DMS53 (cell line): ENCODE results near the gene SSBP3.

Experiments
- DNase-seq: peaks from one replicate; lab custom pipeline; 2025; lab: John Stamatoyannopoulos, UW

SSBP3 gene

DNA sequence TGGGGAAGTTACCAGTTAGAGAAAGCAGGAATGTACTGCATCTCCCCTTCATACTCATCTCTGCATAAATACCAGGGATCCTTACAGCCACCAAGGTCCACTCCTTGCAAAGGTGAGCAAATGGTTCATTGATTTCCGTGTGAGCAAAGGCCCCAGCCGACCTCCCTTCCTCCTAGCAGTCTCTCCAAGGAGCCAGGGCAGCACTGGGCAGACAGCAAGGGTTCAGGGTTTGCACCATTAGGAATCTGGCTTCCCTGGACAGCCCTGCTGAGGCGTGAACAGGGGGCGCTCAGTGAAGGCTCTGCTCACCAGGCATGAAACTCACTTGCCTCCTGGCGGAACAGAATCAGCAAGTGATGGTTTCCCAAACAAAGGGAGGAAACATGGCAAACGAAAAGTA lies 140.5 kb downstream of the SSBP3 start:
- no peak for DNase-seq

DNA sequence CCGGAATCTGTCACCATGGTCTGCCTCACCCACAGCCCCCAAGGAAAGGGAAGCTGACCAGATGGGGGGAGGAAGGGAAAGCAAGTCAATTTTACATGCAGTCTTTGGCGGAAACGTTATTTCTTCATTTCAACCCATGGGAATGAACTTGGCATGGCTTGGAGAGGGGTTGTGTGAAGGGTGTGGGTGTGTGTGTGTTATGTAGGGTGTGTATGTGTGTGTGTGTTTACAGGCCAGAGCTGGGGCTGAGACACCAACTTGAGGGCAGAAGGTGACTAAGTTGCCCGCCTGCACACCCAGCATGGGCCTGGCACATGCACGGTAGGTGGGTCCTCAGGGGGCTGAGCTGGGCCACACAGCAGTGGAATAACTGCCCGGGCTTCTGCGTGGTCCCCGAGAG lies 141.1 kb downstream of the SSBP3 start:
- DNase-seq = no peak

DNA sequence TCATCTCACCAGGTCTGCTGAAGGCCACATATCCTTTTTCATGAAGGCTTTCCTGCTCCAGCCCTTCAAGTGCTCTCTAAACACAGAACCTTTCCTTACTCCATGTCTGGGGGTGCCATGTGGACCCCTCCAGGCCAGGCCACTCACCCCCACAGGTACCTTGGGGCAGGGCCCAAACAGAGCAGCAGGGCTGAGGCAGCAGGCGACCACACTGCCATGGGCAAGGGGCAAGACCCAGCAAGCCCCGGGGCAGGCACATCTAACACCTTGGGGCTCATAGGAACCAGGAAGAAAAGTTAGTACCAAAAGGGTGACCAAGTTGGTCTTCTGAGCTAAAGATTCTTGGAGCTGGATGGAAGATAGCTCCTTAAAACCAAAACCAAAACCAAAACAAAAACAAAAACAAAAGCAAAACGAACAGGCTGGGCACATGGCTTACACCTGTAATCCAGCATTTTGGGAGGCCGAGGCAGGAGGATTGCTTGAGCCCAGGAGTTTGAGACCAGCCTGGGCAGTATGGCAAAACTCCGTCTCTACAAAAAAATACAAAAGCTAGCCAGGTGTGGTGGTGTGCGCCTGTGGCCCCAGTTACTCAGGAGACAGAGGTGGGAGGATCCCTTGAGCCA lies 142.5 kb downstream of the SSBP3 start:
- DNase-seq = no peak

DNA sequence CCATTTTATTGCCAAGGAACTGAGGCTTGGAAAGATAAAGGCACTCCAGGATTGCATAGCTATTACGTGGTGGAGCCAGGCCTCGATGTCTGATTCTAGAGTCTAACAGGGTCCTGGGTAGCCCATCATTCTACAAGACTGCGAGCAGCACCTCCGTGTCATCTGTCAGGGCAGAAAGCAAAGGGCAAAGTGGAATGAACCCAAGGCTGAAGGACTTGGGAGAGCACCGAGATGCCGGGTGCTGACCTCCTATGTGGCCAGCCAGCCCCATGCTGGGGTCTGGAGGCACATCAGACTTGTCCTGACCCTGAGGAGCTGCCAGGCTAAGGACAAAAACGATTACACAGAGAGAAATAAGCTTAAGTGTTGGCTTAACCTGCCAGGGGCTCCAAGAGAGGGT lies 143.9 kb downstream of the SSBP3 start:
- DNase-seq = no peak

DNA sequence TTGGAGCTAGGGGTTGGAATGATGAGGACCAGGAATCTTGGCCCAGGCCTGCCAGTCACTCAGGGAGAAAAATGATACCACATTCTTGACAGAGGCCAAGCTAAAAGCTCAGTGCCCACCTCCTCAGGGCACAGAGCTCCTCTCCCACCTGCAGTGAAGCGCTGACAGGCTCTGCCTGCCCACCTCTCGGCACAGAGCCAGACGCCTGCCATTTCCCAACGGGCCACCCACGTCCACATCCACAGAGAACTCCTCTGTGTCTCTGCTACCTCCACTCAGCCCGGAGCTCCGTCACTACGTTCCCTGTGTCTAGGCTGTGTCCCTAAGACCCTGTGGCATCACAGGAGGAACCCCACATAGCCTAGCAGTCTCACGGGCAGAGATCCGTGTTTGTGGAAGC lies 145.4 kb downstream of the SSBP3 start:
- DNase-seq = no peak

DNA sequence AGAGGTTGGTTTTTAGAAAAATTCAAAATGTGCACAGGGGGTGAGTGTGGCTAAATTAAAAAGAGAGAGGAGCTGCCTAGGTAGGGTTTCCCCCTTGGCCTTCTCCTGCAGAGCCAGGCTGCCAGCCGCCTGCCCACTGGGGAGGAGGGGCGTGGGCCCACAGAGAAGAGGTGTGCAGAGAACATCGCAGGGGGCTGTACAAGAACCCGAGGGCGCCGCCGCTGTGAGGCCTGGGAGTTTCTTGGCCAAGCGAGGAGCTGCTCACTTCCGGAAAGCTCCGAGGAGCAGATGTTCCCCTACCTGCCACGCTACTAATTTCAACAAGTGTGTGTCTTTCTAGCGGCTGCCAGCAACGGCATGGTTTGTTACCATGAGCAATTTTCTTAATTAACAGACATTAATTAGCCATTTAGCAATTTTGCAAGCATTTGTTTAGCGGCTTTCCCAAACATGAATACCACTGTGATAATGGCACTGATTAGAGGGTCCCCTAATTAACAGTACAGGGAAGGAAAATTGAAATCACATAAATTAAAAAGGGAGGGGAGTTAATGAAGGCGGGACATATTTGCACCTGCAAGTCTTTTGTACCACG lies 146.6 kb downstream of the SSBP3 start:
- peak; percentile 56 for DNase-seq

DNA sequence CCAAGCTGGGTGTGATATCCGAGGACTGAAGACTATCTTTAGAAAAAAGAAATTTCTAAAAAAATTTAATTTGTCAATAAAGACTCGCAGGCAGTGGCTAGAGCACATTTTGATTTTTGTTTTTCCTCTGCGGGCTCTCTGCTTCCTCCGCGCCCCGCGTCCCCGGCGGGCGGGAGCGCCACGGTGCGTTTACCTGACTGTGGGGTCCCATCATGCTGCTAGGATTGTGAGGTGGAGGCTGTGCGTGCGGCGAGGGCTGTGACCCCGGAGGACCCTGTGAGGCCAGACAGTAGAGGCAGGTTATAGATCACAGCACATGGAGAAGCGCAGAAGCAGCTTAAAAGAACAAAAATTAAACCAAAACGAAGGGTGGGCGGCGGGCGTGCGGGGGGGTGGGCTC lies 148.3 kb downstream of the SSBP3 start:
- no peak for DNase-seq

DNA sequence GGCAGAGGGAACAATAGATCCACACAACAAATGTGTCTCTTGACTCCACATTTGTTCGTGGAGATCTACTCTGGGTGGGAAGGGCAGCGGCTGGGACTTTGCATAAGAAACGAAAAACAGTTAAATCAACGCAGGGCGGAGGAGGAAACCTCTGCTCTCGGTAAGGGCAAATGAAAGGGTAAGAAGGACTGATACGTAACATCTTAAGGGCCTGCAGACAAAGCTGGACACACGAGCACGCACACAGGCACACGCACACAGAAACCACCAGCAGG lies 148.9 kb downstream of the SSBP3 start:
- DNase-seq = no peak

DNA sequence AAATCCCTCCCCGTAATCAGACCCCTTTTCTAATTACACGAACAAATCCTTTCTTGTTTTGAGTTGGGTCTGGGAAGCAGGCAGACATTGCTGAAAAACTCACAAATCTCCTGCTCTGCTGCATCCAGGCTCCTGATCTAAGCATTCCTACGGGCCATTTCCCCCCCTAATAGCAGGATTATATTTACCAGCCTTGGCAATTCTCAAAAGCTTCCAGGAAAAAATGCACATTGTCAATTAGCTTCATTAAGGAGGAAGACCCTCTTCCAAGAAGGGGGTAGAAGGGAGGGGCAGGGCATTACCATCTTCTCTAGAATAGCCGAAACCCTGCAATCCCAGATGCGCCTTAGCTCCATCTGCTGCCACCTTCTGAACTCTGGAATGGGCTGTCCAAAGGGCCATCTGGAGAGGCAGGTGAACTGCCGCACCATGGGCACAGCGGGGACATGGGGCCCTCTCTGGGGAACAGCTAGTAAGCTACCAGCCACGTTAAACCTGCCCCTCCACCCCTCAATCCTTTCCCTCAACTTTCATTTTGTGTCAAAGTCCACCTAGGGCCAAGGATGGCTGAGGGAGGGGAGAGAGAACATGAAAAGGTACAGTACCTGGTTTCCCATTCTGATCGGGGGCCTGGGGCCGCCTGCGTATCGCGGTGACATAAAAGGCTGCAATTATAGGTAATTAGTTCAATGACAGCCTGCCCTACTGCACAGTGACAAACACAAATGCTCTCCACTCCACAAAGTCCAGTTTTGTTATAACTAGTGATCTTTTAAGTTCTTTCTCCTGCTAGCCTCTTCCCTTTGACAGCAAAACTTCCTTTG lies 149.5 kb downstream of the SSBP3 start:
- no peak for DNase-seq

DNA sequence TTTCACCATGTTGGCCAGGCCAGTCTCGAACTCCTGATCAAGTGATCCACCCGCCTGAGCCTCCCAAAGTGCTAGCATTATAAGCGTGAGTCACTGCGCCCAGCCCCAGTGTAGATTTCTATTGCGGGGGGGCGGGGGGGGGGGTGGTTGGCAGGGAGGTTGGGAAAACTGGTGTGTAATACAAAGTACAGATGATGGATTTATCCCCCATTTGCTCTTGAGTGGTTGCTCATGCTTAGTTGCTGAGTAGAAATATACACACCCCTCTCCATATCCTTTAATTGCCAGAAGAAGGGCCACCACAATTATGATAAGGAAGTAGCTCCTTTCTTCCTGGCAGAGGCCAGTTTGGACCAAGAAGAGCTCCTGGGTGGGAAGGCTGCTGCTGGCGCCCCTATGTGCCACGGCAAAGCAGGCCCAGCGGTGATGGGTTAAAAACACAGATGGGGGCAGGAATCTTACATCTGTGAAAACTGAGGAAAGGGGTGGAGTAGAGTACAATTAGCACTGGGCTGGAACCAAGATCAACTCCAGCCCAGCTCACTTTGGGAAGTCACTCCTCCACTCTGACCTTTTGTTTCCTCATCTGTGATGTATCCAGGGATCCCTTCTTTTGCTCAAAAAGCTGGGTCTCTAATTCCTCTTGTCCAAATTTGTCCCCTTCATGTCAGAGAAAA lies 151.0 kb downstream of the SSBP3 start:
- no peak for DNase-seq

DNA sequence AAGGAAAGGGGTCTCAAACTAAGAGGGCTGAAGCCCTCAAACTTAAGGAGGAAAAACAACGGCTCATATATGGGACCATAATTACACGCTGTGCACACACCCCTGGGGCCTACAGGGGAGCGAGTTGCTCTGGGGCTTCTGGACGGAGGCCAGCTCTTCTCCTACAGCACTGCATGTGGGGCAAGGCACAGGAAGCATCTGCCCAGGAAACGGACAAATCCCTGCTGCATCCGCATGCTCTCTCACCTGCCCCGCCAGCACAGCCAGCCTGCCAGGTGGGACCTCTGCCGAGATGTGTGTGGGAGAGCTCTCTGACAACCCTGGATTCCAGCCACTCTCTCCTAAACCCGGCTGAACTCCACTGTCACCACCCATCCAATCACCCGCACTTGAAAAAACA lies 152.1 kb downstream of the SSBP3 start:
- no peak for DNase-seq

DNA sequence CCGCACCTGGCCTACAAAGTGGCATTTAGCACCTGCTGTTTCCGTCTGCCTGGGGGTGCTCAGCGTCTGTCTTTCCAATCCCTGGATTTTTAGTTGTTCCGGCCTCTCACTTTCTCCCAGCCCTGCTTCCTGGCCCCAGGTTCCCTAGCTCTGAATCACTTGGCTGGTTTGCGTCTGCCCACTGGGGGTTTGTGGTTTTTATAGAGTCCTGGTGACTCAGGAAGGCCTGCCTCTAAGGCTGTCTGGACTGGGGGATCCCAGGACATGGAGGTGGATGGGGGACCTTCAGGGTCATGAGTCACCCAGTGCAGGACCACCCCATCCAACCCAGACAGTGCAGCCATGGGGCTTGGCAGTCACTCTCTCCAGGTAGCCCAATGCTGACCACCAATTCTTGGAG lies 152.7 kb downstream of the SSBP3 start:
- no peak for DNase-seq

DNA sequence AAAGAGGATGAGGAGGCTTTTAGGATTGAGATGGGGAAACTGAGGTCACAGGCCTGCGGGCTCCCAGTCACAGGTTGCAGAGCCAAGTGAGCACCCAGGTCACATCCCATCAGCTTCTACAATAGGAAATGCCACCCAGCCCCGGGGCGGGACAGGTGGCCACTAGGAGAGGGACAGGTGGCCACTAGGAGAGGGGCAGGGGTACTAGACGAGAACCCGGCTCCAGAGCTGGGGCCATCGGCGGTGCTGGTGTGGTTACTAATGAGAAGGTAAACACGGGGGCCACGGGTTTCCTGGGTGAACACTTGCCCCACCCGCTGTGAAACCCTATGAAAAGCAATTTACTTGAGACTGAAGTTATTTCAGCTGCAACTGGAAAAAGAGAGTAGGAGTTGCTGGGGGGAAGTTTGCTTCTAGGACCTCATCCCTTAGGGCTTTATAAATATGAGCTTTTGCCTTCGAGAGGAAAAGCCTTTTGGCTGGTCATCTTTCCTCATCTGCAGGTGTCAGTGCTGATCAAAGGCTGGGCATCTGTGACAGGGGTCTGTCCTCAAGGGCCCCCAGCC lies 153.7 kb downstream of the SSBP3 start:
- DNase-seq = no peak

DNA sequence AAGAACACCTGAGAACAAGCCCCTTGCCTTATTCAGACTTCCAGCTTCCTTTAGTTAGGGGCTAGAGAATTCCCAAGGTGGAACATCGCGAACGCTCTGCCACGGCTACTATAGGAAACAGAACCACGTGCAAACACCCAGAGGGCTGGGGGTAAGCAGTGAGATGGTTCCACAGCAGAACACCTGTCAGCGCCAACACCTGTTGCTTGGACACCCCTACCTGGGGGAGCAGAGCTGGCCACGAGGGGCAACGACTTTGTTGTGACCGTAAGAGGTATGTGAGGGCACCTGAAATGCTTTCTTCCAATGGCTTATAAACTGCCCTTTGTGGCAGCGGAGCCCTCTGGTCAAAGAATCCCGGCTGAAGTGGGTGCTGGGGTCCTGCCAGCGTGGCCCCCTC lies 155.5 kb downstream of the SSBP3 start:
- DNase-seq = no peak

DNA sequence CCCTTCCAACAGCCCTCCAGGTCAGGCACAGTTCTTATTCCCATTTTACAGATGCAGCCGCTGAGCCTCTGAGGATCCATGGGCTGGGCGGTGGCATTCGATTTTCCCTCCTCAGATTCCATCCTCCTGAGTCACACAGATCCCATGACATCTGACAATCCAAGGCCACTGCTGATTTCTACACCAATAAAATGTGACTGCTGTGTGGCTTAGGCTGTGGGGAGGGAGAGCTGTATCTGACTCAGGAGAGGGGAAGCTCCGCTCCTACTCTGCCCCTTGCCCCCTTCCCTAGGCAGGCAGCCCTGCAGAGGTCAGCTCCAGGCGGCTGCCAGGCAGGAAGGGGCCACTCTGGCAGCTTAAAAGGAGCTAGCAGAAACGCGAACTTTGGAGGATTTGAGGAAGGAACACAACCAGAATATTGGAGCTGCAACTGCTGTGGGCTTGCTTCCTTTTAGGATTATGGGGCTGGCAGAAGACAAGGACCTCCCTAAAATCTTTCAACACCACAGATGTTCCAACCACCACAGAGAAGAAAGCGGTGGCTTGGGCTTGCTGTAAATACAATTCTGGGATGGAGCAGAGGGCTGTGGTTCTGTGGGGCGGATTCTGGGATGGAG lies 156.3 kb downstream of the SSBP3 start:
- peak; percentile 40 for DNase-seq

DNA sequence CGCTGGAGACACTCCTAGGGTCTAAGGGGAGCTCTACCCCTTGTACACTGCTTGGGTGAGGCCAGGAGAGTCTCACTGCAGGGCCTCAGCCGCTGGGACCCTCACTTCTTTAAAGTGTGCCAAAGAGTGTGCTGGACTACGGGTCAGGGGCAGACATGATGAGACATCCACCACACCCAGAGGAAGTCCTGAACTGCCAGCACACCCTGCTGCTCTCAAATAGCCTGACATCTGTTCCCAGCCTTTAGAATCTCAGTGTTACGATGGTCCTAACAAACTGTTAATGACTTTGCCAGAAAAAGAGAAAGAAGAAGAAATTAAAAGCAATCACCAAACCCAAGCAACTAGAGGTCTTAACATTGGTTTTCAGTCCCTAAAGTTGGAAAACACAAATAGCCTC lies 157.2 kb downstream of the SSBP3 start:
- DNase-seq = no peak

DNA sequence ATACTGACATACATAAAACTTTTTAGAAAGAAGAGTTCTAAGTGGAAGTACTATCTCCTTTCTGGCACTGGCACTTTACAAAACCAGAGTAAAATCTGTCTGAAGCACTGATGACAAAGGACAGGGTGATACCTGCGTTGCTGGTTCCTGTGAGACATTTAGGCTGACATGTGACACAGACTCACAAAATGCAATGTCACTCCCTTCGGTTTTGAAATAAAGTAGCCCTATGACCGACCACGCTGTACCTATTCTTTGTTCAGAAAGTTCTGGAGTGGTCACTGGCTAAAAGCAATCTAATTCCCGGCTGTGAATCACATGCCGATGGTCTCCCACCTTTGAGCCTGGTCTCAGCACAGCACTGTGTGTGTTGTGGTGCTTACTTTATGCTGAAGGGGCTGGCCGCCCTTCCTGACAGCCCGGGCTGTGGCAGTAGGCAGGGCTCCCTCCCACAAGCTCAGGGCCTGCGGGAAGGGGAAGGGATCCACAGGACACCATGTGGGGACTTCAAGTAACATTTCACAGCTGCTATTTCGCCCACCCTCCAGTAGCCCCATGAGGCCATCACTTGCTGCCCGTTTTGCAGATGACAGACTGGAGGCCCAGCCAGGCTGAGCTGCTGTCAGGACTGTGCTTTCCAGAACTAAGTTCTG lies 158.2 kb downstream of the SSBP3 start:
- no peak for DNase-seq

DNA sequence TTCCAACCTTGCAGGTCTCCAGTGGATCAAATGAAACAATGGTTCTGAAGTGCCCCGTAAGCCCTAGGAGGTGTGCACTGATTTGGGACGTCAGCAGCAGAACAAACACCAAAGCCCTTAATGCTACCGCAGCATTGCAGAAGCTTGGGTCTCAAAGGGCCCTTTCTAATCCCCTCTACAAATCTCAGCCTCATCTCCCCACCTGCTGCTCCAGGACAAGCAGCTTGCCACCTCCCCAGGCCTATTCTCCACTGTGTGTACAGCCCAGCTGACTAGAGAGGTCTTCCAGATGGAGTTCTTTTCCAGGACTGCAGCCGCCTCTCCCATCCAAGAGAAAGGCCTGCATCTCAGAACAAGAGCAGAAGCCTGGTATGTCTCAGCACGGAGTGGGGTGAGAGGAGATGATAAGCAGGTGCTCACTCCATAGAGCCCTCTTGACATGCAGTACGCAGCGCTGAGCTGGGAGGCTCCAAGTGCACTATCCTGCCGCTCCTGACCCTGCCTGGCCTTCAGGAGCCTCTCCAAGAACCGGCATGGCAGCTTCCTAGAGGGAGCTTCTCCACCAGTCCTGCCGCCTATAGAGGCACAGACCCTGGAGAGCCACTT lies 160.0 kb downstream of the SSBP3 start:
- no peak for DNase-seq

DNA sequence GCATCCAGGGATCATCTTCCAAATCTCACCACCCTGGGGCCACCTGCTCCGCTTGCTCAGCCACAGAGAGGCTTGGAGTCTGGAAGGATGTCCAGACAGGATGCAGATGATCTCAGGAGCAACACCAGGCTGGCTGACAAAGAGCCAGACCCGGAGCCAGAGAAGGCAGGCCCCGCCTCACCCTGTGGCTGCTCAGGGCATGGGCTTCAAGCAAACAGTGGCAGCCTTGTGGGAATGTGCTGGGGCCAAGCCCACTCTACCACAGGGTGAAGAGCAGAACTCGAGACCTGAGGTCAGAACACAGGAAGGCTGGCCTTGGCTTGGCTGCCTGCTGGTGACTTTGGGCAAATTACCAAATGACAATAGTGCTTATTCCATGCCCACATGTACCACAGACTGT lies 160.7 kb downstream of the SSBP3 start:
- no peak for DNase-seq

DNA sequence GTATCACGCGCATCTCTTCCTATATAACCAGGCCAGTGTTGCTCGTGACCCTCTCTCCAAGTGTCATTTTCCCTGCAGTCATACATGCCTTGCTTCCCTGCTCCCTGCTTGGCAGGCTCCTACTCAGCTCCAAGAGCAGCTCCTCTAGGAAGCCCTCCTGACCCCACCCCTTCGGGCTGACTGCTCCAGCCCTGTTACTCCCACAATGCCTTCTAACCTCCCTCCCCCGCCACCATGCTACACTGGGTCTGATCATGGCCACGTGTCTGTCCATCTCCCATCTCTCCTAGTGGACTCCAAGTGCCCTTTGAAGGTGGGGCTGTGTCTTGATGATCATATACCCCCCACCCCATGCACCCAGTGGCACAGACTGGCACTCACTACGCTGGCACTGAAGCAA lies 161.5 kb downstream of the SSBP3 start:
- no peak for DNase-seq

DNA sequence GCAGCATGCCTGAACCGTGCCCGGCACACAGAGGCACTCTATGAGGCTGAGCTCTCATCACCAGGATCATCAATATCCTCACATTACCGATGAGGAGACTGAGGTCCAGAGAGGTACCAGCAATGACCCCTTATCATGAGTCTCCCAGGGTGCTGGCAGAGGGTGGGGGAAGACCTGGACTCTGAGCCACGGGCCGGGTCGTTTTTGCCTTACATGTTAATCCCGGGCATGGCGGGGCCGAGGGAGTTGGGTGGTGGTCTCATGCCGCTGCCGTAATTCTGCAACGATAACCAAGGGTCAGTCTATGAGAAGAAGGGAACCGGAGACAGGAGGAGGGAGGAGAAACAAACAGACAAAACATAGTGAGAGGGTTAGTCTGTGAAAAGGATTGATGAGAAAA lies 163.2 kb downstream of the SSBP3 start:
- DNase-seq = no peak
